NCI-H1436 treated with DMSO at 0.1 percent for 48 hours (cell line): ENCODE measurements around the gene RPEL1.
"Not testable (repeated sequence)": the region's sequence is repeated elsewhere in the genome, so short reads cannot be mapped to it uniquely, and the experiment has no call there.

Experiments
- DNase-seq: peaks from one replicate; lab custom pipeline; 2025; lab: John Stamatoyannopoulos, UW

RPEL1 gene

DNA sequence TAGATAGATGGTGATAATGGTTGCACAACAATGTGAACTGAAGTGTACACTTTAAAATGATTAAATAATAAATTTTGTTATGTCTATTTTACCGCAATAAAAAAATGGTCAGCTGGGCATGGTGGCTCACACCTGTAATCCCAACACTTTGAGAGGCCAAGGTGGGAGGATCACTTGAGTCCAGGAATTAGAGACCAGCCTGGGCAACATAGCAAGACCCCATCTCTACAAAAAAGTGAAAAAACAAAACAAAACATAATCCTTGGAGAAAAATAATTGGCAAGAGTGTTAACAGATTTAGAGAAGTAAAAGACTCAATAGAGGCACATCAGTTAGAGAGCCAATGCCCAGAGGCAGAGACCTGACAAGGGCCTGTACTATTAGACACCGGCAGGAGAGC lies 9.9 kb upstream of the RPEL1 start:
- no peak for DNase-seq

DNA sequence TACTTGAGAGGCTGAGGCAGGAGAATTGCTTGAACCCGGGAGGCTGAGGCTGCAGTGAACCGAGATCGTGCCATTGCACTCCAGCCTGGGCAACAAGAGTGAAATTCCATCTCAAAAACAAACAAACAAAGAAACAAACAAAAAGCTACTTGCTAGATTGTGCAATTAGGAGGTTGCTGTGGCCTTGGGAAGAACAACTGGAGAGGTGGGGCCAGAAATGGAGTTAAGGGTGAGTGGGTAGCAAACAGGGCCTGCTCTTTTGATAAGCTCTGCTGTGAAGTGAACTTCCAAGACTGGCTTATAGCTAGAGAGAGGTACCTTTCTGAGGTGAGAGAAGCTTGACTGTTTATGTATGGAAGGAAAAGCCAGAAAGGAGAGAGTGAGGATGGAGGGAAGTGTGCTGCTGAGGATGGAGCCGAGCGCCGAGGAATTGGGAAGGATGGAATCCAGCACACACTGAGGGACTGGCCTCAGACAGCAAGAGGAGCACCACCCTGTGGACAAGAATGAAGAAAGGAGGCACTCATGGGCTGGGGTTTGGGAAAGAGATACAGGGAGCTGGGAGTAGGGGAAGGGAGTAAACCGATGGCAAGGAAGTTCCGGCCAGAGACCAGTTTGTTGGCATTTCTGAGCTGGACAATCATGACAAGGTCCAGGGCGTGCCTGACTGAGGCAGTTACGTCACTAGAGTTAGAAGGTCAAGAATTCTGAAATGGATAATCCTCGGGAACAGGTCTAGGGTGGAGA lies 7.0 kb upstream of the RPEL1 start:
- no peak for DNase-seq

GRCh38 chr10:103241262-103242011 lies 4.2 kb upstream of the RPEL1 start:
- DNase-seq: no peak

DNA sequence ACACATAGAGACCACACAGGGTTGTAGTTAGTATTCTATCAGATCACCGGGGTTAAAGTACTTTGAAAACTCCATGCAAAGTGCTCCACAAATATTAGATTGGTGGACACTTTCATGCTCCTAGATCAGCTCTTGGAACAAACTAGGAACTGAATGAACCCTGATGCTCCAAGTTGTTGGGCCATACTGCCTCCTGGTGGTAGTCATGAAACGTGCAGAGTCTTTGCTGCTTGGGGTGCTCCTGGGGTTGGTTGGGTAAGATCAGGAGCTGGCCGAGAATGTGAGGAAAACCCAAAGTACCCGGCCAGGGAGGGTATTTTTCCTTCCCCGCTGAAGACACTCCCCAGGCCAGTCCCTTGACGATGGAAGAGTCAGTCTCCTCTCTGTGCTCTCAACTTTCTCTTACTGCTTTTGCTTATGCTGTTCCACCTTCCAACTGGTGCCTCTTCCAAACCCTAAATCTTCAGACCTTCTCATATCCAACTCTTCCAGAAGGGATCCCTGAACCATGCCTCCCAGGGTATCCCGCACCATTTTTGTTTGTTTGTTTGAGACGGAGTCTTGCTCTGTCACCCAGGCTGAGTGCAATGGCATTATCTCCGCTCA lies 918 bp upstream of the RPEL1 start:
- DNase-seq: no peak

DNA sequence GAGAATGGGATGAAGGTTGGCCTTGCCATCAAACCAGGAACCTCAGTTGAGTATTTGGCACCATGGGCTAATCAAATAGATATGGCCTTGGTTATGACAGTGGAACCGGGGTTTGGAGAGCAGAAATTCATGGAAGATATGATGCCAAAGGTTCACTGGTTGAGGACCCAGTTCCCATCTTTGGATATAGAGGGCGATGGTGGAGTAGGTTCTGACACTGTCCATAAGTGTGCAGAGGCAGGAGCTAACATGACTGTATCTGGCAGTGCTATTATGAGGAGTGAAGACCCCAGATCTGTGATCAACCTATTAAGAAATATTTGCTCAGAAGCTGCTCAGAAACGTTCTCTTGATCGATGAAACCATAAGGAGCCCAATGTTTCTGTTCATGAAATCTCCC lies 637 bp downstream of the RPEL1 start:
- DNase-seq: no peak

DNA sequence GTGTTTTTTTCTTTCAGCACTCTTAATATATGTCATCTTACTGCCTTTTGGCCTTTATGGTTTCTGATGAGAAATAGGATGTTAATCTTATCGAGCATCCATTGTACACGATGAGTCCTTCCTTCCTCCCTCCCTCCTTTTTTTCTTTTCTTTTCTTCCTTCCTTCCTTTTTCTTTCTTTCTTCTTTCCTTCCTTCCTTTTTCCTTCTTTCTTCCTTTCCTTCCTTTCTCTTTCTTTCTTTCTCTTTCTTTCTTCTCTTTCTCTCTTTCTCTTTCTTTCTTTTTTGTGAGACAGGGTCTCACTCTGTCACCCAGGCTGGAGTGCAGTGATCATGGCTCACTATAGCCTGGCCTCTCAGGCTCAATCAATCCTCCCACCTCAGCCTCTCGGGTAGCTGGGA lies 8.4 kb downstream of the RPEL1 start:
- no peak for DNase-seq

GRCh38 chr10:103254538-103255325 lies 9.0 kb downstream of the RPEL1 start:
- DNase-seq: no peak

DNA sequence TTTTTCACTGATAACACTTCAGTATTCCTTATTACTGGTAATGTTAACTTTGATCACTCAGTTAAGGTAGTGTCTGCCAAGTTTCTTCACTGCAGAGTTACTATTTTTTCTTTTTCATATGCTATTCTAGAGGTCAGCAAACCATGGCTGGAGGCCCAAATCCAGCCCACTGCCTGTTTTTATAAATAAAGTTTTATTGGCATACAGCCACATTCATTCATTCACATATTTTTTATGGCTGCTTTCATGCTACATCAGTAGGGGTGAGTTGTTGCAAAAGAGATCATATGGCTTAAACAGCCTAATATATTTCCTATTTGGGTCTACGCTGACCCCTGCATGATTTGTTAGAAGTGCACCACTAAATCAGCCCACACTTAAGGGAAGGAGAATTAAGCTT lies 10.9 kb downstream of the RPEL1 start:
- no peak for DNase-seq

- no peak for DNase-seq
Observed at GRCh38 chr10:103257812-103258211, 12.1 kb downstream of the RPEL1 start.

- not testable (repeated sequence) for DNase-seq
Observed at GRCh38 chr10:103258928-103259327, 13.2 kb downstream of the RPEL1 start.

GRCh38 chr10:103259989-103260388 lies 14.3 kb downstream of the RPEL1 start:
- no peak for DNase-seq

GRCh38 chr10:103262229-103262628 lies 16.5 kb downstream of the RPEL1 start:
- DNase-seq: no peak

DNA sequence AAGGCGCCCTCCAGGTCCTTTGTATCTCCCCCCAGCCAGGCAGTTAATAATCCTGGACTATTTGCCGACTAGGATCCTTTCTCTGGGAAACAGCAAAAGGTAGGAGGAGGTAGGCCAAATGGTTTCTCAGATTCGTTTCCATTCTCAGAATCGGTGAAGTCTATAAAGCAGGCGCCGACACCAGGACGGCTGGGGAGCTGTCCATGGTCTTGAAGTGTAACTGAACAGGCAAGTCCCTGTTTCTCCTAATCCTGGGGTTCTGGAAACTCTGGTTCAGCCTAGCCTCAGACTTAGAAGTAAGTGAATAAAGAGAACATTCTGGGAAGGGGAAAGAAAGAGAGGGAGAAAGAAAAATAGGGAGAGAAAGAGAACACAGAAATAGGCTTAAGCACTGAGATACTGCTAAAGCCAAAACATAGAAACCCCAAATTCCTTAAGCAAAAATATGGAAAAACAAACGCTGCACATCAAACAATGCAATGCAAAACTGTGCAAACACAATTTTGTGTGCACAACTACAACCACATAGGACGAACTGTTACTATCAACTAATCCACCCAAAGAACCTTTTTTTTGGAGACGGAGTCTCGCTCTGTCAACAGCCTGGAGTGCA lies 20.1 kb downstream of the RPEL1 start:
- DNase-seq: no peak

DNA sequence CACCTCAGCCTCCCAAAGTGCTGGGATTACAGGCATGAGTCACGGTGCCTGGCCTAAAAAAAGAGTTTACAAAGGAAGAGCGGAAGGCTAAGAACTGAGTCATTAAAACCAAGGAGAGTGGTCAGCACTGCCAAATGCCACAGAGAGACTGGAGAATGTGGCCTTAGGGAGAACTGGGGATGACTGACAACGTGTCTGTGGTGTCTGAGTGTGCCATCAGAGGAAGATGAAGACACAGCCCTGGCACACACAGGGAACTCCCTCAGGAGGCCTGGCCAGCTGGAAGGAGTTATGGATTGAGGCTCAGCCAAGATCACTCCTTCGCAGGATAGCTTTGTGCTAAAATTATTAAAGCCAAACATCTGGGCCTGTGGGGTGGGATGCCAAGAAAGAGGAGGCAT lies 27.4 kb downstream of the RPEL1 start:
- DNase-seq: no peak

DNA sequence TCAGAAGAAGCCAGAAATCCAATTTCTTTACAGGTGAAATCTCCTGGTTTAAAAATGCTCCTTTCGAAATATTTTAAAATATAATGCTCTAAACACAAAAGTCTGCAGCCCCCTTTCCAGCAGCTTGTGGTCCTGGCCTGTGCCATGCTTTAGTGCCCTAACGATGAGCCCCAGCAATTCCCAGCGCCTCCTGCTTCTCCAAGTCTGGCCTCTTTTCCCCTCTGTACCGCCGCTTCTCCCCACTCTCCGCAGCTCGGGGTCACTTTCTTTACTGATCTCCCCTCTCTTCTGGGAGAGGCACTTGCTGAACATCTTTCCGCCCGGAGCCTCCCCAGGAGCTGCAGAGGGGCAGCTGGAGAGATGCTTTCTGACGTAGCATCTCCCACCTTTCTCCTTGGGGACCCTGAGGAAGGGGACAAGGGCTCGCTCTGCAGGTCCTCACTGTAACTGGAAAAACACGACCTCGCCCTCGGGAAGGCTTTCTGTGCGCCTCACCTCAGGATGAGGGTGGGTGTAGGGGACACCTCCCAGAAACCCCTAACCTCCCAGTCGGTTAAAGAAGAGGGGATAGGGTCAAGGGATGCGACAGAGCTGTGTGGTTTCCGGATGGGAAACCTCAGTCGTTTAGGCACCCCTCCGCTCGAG lies 30.7 kb downstream of the RPEL1 start:
- DNase-seq: no peak

DNA sequence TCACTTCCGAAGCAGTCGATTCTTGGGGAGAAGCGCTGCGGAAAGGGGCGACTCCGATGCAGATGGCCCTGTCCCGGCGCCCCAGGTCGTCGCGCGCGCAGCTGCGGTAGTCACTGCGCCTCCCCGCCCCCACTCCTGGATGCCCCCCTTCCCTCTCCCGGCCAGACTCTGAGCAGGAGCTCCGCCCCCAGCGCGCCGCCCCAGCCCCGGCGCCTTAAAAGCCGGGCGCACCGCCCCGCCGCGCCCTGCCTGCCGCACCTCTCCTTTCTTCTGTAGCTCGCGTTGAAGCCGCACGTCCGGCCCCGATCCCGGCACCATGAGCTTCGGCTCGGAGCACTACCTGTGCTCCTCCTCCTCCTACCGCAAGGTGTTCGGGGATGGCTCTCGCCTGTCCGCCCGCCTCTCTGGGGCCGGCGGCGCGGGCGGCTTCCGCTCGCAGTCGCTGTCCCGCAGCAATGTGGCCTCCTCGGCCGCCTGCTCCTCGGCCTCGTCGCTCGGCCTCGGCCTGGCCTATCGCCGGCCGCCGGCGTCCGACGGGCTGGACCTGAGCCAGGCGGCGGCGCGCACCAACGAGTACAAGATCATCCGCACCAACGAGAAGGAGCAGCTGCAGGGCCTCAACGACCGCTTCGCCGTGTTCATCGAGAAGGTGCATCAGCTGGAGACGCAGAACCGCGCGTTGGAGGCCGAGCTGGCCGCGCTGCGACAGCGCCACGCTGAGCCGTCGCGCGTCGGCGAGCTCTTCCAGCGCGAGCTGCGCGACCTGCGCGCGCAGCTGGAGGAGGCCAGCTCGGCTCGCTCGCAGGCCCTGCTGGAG lies 31.4 kb downstream of the RPEL1 start, which contains the start of gene INA:
TSS of gene INA (plus strand) at position 243 of the 817 bp plus-strand sequence. CDS start at position 317, 74 bp downstream.
- DNase-seq: no peak

DNA sequence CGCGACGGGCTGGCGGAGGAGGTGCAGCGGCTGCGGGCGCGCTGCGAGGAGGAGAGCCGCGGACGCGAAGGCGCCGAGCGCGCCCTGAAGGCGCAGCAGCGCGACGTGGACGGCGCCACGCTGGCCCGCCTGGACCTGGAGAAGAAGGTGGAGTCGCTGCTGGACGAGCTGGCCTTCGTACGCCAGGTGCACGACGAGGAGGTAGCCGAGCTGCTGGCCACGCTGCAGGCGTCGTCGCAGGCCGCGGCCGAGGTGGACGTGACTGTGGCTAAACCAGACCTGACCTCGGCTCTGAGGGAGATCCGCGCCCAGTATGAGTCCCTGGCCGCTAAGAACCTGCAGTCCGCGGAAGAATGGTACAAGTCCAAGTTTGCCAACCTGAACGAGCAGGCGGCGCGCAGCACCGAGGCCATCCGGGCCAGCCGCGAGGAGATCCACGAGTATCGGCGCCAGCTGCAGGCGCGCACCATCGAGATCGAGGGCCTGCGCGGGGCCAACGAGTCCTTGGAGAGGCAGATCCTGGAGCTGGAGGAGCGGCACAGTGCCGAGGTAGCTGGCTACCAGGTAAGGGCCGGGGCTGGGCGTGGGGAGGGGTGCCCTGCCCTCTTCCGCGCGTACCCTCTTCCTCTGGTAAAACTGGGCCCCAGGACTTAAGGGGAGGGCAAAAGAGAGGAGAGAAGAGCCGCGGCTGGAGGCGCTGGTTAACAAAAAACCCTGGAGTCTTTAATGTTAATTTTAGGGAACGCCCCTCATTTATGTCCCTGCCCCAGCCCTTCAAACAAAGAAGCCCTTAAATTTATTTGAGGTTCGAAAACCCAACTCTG lies 32.2 kb downstream of the RPEL1 start:
- no peak for DNase-seq

- no peak for DNase-seq
Observed at GRCh38 chr10:103278537-103278823, 32.8 kb downstream of the RPEL1 start.

DNA sequence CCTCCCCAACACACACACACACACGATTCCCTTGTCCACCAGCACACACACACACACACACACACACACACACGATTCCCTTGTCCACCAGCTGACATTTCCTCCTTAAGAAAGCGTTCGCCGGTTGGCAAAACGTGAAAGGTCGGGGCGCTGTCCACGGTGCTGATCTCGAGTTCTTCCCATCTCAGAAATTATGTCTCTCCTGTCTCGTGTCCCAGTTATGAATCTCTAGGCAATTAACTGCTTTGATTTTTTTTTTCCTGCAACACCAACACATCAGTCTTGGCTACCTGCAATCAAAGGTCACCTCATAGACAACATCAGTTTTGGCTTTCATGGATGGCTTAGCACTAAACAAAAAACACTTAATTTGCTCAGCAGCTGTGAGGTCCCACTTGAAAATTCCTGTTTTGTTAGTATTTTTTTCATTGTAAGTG lies 33.2 kb downstream of the RPEL1 start:
- DNase-seq: no peak

DNA sequence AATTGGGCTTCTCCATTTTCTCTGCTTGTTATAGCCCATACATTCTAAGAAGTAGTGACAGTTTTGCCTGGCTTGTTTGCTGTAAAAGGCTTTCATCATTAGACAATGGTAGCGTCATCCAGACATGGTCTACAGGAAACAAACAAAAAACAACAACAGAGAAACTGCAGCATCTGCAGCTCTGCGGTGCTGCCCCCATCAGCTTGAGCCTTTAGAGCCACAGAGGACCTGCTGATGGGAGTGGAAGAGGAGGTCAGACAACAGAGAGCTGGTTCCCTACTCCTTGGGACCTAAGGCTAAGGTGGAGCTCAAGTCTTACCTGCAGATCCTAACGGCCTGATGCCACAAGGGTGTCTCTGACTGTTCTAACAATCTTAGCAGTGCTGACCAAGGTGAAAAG lies 34.3 kb downstream of the RPEL1 start:
- no peak for DNase-seq
